ENCODE measurements around the gene LZTFL1.

The LZTFL1 gene

GRCh38 chr3:45783667-45784066, 58.3 kb downstream of the LZTFL1 start:
- TF ChIP-seq CTCF (IDR thresholded peaks at IDR 0.05; ENCODE audit: low read depth, low read length, missing control alignments), result no peak
- no peak overlapping the region for H3K4me3 ChIP-seq (ENCODE audit: low read depth, low read length)
- DNase-seq (ENCODE audit: low read depth), result no peak
- in situ Hi-C loops (cut with HindIII; ENCODE audit: low sequenced_read_pairs), result no loop called here

- H3K4me3 ChIP-seq (ENCODE audit: low read depth, low read length), result no peak overlapping the region
- in situ Hi-C loops (cut with HindIII; ENCODE audit: low sequenced_read_pairs), result no loop called here
- DNase-seq (ENCODE audit: low read depth), result no peak
- TF ChIP-seq CTCF (IDR thresholded peaks at IDR 0.05; ENCODE audit: low read depth, low read length, missing control alignments), result no peak
Observed at GRCh38 chr3:45782381-45782780, 59.5 kb downstream of the LZTFL1 start.

GRCh38 chr3:45781841-45782240, 60.1 kb downstream of the LZTFL1 start:
- H3K4me3 ChIP-seq (ENCODE audit: low read depth, low read length), result no peak overlapping the region
- in situ Hi-C loops (cut with HindIII; ENCODE audit: low sequenced_read_pairs), result no loop called here
- DNase-seq (ENCODE audit: low read depth), result no peak
- TF ChIP-seq CTCF (IDR thresholded peaks at IDR 0.05; ENCODE audit: low read depth, low read length, missing control alignments), result no peak

- no peak overlapping the region for H3K4me3 ChIP-seq (ENCODE audit: low read depth, low read length)
- DNase-seq (ENCODE audit: low read depth), result no peak
- TF ChIP-seq CTCF (IDR thresholded peaks at IDR 0.05; ENCODE audit: low read depth, low read length, missing control alignments), result no peak
- in situ Hi-C loops (cut with HindIII; ENCODE audit: low sequenced_read_pairs), result no loop called here
Observed at GRCh38 chr3:45781271-45781670, 60.6 kb downstream of the LZTFL1 start.

- in situ Hi-C loops (cut with HindIII; ENCODE audit: low sequenced_read_pairs), result no loop called here
- no peak overlapping the region for H3K4me3 ChIP-seq (ENCODE audit: low read depth, low read length)
- no peak for DNase-seq (ENCODE audit: low read depth)
- TF ChIP-seq CTCF (IDR thresholded peaks at IDR 0.05; ENCODE audit: low read depth, low read length, missing control alignments), result no peak
Observed at GRCh38 chr3:45779746-45780735, 61.9 kb downstream of the LZTFL1 start.

- H3K4me3 ChIP-seq (ENCODE audit: low read depth, low read length), result no peak overlapping the region
- no peak for TF ChIP-seq CTCF (IDR thresholded peaks at IDR 0.05; ENCODE audit: low read depth, low read length, missing control alignments)
- no peak for DNase-seq (ENCODE audit: low read depth)
- in situ Hi-C loops (cut with HindIII; ENCODE audit: low sequenced_read_pairs), result no loop called here
Observed at GRCh38 chr3:45778761-45779201, 63.1 kb downstream of the LZTFL1 start.

Measured in astrocyte of the cerebellum (primary cell).